Neuronal stem cell (in vitro differentiated cells): ENCODE results near the gene JAK2.

Source experiments
- DNase-seq: peaks from one replicate; pipeline ENCODE4 v3.0.0-alpha.2; 2013; ENCODE audit warnings: low spot score
- H2AFZ ChIP-seq: one replicate; pipeline ENCODE4 v1.6.1; 2013; ENCODE audit warnings: mild to moderate bottlenecking, low read length, inconsistent platforms
- H2AK5ac ChIP-seq: 2 replicates; pipeline ENCODE4 v1.6.1; 2013; ENCODE audit warnings: low read depth, mild to moderate bottlenecking, inconsistent platforms, low read length, moderate library complexity, mixed read lengths
- H2BK120ac ChIP-seq: 2 replicates; pipeline ENCODE4 v1.6.1; 2013; ENCODE audit warnings: low read depth, mild to moderate bottlenecking, inconsistent platforms, low read length, moderate library complexity, mixed read lengths
- H2BK12ac ChIP-seq: one replicate; pipeline ENCODE4 v1.6.1; 2013; ENCODE audit warnings: low read length, inconsistent platforms
- H2BK15ac ChIP-seq: 2 replicates; pipeline ENCODE4 v1.6.1; 2013; ENCODE audit warnings: mild to moderate bottlenecking, low read length, inconsistent platforms, mixed read lengths
- H2BK5ac ChIP-seq: one replicate; pipeline ENCODE4 v1.6.1; 2013; ENCODE audit warnings: inconsistent platforms, mild to moderate bottlenecking, low read length, moderate library complexity
- H3K14ac ChIP-seq: one replicate; pipeline ENCODE4 v1.6.1; 2013; ENCODE audit warnings: low read length, inconsistent platforms
- H3K18ac ChIP-seq: 2 replicates; pipeline ENCODE4 v1.6.1; 2013; ENCODE audit warnings: low read length, inconsistent platforms
- H3K23ac ChIP-seq: 2 replicates; pipeline ENCODE4 v1.6.1; 2013; ENCODE audit warnings: low read depth, mild to moderate bottlenecking, mixed read lengths, low read length, inconsistent platforms; ENCODE audit not compliant: poor library complexity
- H3K27ac ChIP-seq: replicated peaks from 3 replicates; pipeline ENCODE4 v1.5.1; 2013; ENCODE audit warnings: low read length, inconsistent platforms
- H3K27me3 ChIP-seq, 3 experiments: 2 replicates each; pipeline ENCODE4 v1.6.1; 2013; ENCODE audit warnings: low read length in 3 of 3, mild to moderate bottlenecking in 2 of 3, inconsistent platforms in 1 of 3, low read depth in 1 of 3, mixed read lengths in 1 of 3, moderate library complexity in 1 of 3; ENCODE audit not compliant: control insufficient read depth in 3 of 3, insufficient read depth in 3 of 3
- H3K36me3 ChIP-seq, 2 donors: replicated peaks in 1 of 2; 2 replicates each; pipeline ENCODE4 v1.6.1; 2013; ENCODE audit warnings: low read length in 2 of 2; ENCODE audit not compliant: control insufficient read depth in 2 of 2, insufficient read depth in 2 of 2
- H3K4ac ChIP-seq: 2 replicates; pipeline ENCODE4 v1.6.1; 2013; ENCODE audit warnings: inconsistent platforms, mild to moderate bottlenecking, low read length, moderate library complexity
- H3K4me1 ChIP-seq, 2 donors: 1 replicate in 1 of 2; 2 replicates in 1 of 2; pipeline ENCODE4 v1.6.1; 2013; ENCODE audit warnings: low read length in 2 of 2, low read depth in 1 of 2; ENCODE audit not compliant: control insufficient read depth in 2 of 2, insufficient read depth in 1 of 2
- H3K4me2 ChIP-seq: one replicate; pipeline ENCODE4 v1.6.1; 2013; ENCODE audit warnings: mild to moderate bottlenecking, low read length, inconsistent platforms; ENCODE audit not compliant: insufficient read depth, poor library complexity, severe bottlenecking
- H3K4me3 ChIP-seq, 2 donors: 2 replicates each; pipeline ENCODE4 v1.5.1; 2013; ENCODE audit warnings: low read length in 2 of 2, mild to moderate bottlenecking in 2 of 2, inconsistent platforms in 1 of 2, moderate library complexity in 1 of 2
- H3K79me1 ChIP-seq: one replicate; pipeline ENCODE4 v1.6.1; 2013; ENCODE audit warnings: low read depth, mild to moderate bottlenecking, inconsistent platforms, low read length, moderate library complexity
- H3K9ac ChIP-seq: one replicate; pipeline ENCODE4 v1.6.1; 2013; ENCODE audit warnings: mild to moderate bottlenecking, low read depth, low read length, inconsistent platforms; ENCODE audit not compliant: poor library complexity
- H3K9me3 ChIP-seq, 2 donors: replicated peaks in 1 of 2; 2 replicates each; pipeline versions ENCODE3 to v1.6.1; 2013; ENCODE audit warnings: low read length in 2 of 2, mild to moderate bottlenecking in 2 of 2, inconsistent platforms in 1 of 2, low read depth in 1 of 2, mixed read lengths in 1 of 2, moderate library complexity in 1 of 2; ENCODE audit not compliant: control insufficient read depth in 2 of 2, insufficient read depth in 1 of 2
- H4K8ac ChIP-seq: one replicate; pipeline ENCODE4 v1.6.1; 2013; ENCODE audit warnings: low read depth, mild to moderate bottlenecking, inconsistent platforms, low read length, moderate library complexity
- H4K91ac ChIP-seq: one replicate; pipeline ENCODE4 v1.6.1; 2013; ENCODE audit warnings: low read length, low read depth, mild to moderate bottlenecking, inconsistent platforms; ENCODE audit not compliant: poor library complexity
- WGBS, 2 donors: extraction: QIAGEN DNeasy Blood & Tissue Kit; methylation state at CpG; one replicate each; pipeline ENCODE4 v1.1.7; 2013; ENCODE audit warnings: missing lambda C conversion rate in 2 of 2, mixed read lengths in 1 of 2; ENCODE audit not compliant: insufficient read length in 2 of 2, insufficient replicate concordance in 1 of 2; ENCODE audit errors: extremely low coverage in 2 of 2; 5-methylcytosine and 5-hydroxymethylcytosine counted together

JAK2 gene

DNA sequence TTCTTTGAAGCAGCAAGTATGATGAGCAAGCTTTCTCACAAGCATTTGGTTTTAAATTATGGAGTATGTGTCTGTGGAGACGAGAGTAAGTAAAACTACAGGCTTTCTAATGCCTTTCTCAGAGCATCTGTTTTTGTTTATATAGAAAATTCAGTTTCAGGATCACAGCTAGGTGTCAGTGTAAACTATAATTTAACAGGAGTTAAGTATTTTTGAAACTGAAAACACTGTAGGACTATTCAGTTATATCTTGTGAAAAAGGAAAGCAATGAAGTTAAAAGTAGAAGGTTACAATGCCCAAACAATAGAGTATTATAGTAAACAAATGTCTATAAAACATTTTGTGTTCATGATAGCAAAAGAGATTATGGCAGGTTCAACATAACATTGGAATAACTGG lies 88.6 kb downstream of the JAK2 start:
- Histone ChIP-seq H2BK120ac (no peak overlapping the region), H2AFZ (no peak overlapping the region), H3K27me3 (no peaks in the 10 kb centered on the region), H2BK5ac (no peak overlapping the region), H3K4ac (no peak overlapping the region), H3K18ac (no peak overlapping the region), H2BK15ac (no peak overlapping the region), H2BK12ac (no peak overlapping the region), H4K91ac (no peak overlapping the region), H2AK5ac (no peak overlapping the region), H3K27ac (no peak overlapping the region), H3K9me3 (no peaks in the 10 kb centered on the region), H3K14ac (no peak overlapping the region), H3K4me1 (no peaks in the 10 kb centered on the region), H3K9ac (no peak overlapping the region), H3K23ac (no peak overlapping the region), H3K36me3 (peaks cover 0 to 18% of the 10 kb centered on the region in 2 donors), H3K4me3 (no peak overlapping the region), H4K8ac (no peak overlapping the region), H3K4me2 (no peak overlapping the region), H3K79me1 (no peaks in the 10 kb centered on the region)
- DNase-seq, result no peak
- WGBS, 2 donors, result no CpG with 5 or more reads among the region's 1 CpG

DNA sequence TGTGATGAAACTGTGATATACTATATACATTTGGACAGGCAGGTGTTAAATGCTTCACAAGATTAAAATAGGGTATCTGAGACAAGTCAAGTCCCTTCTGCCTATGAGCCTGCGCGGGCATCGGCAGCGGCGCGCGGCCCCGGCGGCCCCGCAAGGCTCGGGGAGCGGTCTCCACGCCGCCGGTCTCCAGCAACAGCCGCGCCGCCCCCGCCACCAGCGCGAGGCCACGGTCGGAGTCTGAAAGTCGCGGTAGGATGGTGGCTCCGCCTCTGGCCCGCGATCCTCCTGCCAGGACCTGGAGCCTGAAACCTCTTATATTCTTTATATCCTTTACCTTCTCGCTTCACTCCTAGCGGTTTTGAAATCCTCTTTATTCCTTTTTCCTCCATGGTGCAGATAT lies 100.9 kb downstream of the JAK2 start:
- H3K4me1 ChIP-seq, result no peaks in the 10 kb centered on the region
- no peak overlapping the region for H2BK12ac ChIP-seq
- H3K9me3 ChIP-seq, result no peaks in the 10 kb centered on the region
- H4K91ac ChIP-seq, result no peak overlapping the region
- no peak overlapping the region for H3K27ac ChIP-seq
- H3K4ac ChIP-seq, result no peak overlapping the region
- H2BK15ac ChIP-seq, result no peak overlapping the region
- H2AFZ ChIP-seq, result no peak overlapping the region
- H3K18ac ChIP-seq, result no peak overlapping the region
- H3K23ac ChIP-seq, result no peak overlapping the region
- no peak overlapping the region for H4K8ac ChIP-seq
- H3K9ac ChIP-seq, result no peak overlapping the region
- H3K14ac ChIP-seq, result no peak overlapping the region
- DNase-seq, result no peak
- WGBS, 2 donors, result no CpG with 5 or more reads among the region's 30 CpGs
- H2BK5ac ChIP-seq, result no peak overlapping the region
- H3K4me2 ChIP-seq, result no peak overlapping the region
- no peaks in the 10 kb centered on the region for H3K27me3 ChIP-seq
- H3K4me3 ChIP-seq, result no peak overlapping the region
- H2AK5ac ChIP-seq, result no peak overlapping the region
- peaks cover 0 to 9% of the 10 kb centered on the region in 2 donors for H3K36me3 ChIP-seq
- H2BK120ac ChIP-seq, result no peak overlapping the region
- no peaks in the 10 kb centered on the region for H3K79me1 ChIP-seq

DNA sequence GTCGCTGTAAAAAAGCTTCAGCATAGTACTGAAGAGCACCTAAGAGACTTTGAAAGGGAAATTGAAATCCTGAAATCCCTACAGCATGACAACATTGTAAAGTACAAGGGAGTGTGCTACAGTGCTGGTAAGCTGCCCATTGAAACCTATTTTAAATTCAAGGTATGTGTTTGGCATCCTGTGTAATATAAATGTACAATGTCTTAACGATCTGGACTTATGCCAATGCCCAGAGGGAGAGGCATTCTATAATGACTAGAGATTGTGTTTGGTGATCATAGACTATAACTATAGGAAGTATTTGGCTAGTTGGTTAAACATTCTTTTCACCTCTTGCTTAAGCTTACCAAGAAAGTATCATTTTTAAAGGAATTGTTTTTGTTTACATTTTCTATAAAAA lies 104.7 kb downstream of the JAK2 start:
- H3K4me2 ChIP-seq, result no peak overlapping the region

DNA sequence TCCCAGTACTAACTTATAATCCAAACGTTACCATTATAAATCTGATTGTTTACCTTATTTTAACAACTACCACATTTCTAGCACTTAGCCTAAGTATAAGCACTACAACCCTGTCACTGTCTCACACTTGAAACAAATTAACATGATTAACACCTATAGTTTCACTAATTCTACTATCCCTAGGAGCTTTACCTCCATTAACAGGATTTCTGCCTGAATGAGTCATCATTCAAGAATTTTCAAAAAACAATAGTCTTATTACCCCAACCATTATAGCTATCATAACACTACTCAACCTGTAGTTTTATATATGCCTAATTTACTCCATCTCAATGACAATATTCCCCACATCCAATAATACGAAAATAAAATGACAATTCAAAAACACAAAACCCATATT lies 110.7 kb downstream of the JAK2 start:
- Histone ChIP-seq H3K27ac (no peak overlapping the region), H2BK15ac (no peak overlapping the region), H3K9me3 (no peaks in the 10 kb centered on the region), H3K9ac (no peak overlapping the region), H3K14ac (no peak overlapping the region), H4K91ac (no peak overlapping the region), H2BK5ac (no peak overlapping the region), H2AFZ (no peak overlapping the region), H4K8ac (no peak overlapping the region), H2BK12ac (no peak overlapping the region), H3K36me3 (no peaks in the 10 kb centered on the region), H3K4me1 (no peaks in the 10 kb centered on the region), H3K4me3 (no peak overlapping the region), H3K18ac (no peak overlapping the region), H3K4me2 (no peak overlapping the region), H3K79me1 (no peaks in the 10 kb centered on the region), H3K4ac (no peak overlapping the region), H3K27me3 (no peaks in the 10 kb centered on the region), H2BK120ac (no peak overlapping the region), H2AK5ac (no peak overlapping the region), H3K23ac (no peak overlapping the region)
- DNase-seq, result no peak
- WGBS, 2 donors, result 40 to 56% methylated on average over 1 of the region's 2 CpGs

More for the DNA sequence above, 104.7 kb downstream of the JAK2 start:
- Histone ChIP-seq H3K18ac (no peak overlapping the region), H3K9me3 (no peaks in the 10 kb centered on the region), H2BK5ac (no peak overlapping the region), H3K79me1 (no peaks in the 10 kb centered on the region), H2BK12ac (no peak overlapping the region), H4K8ac (no peak overlapping the region), H3K36me3 (no peaks in the 10 kb centered on the region), H3K4me1 (no peaks in the 10 kb centered on the region), H2AK5ac (no peak overlapping the region), H3K27ac (no peak overlapping the region), H3K23ac (no peak overlapping the region), H3K4ac (no peak overlapping the region), H4K91ac (no peak overlapping the region), H3K14ac (no peak overlapping the region), H3K27me3 (no peaks in the 10 kb centered on the region), H3K9ac (no peak overlapping the region), H3K4me3 (no peak overlapping the region), H2BK120ac (no peak overlapping the region), H2BK15ac (no peak overlapping the region), H2AFZ (no peak overlapping the region)
- DNase-seq, result no peak
- no CpG with 5 or more reads among the region's 2 CpGs for WGBS, 2 donors
